ENCODE data around the gene CCDC107. TPM values are rescaled to one million over a fixed set of nuclear protein-coding genes. Genes with fewer than 3 reads are reported as not detected.

The CCDC107 gene
- total RNA-seq, 2 experiments from 2014 or later = 12.1 to 13.7 TPM

DNA sequence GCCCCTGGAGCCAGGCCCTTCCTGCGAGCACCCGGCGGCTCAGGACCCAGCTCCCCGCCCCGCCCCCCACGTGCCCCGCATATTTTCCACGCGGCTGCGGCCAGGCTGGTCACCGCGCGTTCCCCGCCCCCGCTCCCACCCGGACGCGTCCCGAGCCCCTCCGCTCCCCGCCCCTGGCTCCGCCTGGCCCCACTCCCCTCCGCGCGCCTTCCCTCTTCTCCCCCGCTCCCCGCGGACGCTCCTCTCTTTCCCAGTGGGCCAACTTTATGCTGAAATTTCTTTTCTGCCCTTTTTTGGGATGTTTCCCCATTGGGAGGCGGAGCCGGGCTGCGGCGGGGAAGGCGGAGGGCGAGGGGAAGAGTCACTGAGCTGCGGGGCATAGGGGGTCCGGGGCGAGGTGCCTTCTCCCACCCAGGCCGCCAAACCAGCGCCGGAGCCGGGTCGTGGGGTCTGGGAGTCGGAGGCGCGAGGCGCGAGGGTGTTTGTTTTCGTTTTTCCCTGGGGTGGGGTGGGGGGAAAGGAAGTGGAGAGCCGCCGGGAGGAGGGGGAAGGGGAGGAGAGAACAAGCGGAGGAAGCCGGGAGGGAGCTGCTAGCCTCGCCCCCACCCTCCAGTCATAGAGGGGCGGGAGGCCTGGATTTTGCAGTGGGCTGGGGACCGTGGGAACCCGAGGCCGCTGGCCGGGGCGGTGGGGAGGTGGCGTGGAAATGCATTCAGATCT lies 32.7 kb downstream of the CCDC107 start:
- DNase-seq = peak; percentile 47
- H3K27me3 Mint-ChIP-seq = no peaks in the 10 kb centered on the region
- H3K36me3 Mint-ChIP-seq (ENCODE audit: low read depth) = no peaks in the 10 kb centered on the region
- H3K4me3 Mint-ChIP-seq = peak overlapping the region; percentile 72
- no peak for TF ChIP-seq CTCF (IDR thresholded peaks at IDR 0.05)
- H3K9me3 Mint-ChIP-seq = no peaks in the 10 kb centered on the region
- peak overlapping the region; percentile 42 for H3K27ac Mint-ChIP-seq
- H3K4me1 Mint-ChIP-seq (ENCODE audit: low read depth) = peaks cover 18% of the 10 kb centered on the region
- intact Hi-C loops (cut with micrococcal nuclease) = no loop called here
- peak; percentile 22 for ATAC-seq
- CTCF ChIA-PET = interaction anchor here (1.0 to 12.7 kb wide), 9 partner anchors 8 to 87 kb away, joined by 3 to 313 read pairs (median 4); partner anchors contain the start of genes ARHGEF39, CA9, CCDC107 and CREB3
- POLR2A ChIA-PET = interaction anchor here (0.8 to 3.0 kb wide), 8 partner anchors 13 to 71 kb away, joined by 3 to 12 read pairs (median 4); partner anchors contain the start of genes ARHGEF39, CCDC107, RMRP and TLN1

DNA sequence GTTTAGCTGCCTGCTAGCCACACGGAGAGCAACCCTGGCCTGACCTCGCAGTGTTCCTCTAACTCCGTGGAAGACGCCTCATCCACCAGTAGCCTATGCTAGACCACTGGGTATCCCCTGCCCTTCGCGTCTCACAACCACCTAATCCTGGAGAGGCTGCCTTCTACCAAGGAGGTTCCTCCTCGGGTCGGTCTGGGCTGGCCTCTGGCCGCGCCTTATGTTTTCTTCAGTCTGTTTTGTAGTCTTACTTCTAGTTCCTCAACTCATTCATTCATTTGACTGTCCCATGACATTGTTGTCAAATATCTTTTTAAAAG lies 33.2 kb downstream of the CCDC107 start:
- Mint-ChIP-seq H3K27me3 (no peaks in the 10 kb centered on the region), H3K4me1 (ENCODE audit: low read depth) (peaks cover 18% of the 10 kb centered on the region), H3K4me3 (peak overlapping the region; percentile 72), H3K27ac (peak overlapping the region; percentile 42), H3K9me3 (no peaks in the 10 kb centered on the region), H3K36me3 (ENCODE audit: low read depth) (no peaks in the 10 kb centered on the region)
- ATAC-seq = no peak
- no peak for DNase-seq
- ChIA-PET POLR2A (interaction anchor here (0.8 to 3.0 kb wide), 11 partner anchors 14 to 74 kb away, joined by 3 to 12 read pairs (median 4); partner anchors contain the start of genes ARHGEF39, CCDC107, RMRP and TLN1), CTCF (interaction anchor here (0.9 to 12.7 kb wide), 10 partner anchors 8 to 88 kb away, joined by 3 to 313 read pairs (median 4); partner anchors contain the start of genes ARHGEF39, CA9, CCDC107 and CREB3)
- intact Hi-C loops (cut with micrococcal nuclease) = no loop called here
- TF ChIP-seq CTCF (IDR thresholded peaks at IDR 0.05) = no peak

GRCh38 chr9:35691757-35692301 lies 33.7 kb downstream of the CCDC107 start:
- DNase-seq = no peak
- intact Hi-C loops (cut with micrococcal nuclease) = no loop called here

DNA sequence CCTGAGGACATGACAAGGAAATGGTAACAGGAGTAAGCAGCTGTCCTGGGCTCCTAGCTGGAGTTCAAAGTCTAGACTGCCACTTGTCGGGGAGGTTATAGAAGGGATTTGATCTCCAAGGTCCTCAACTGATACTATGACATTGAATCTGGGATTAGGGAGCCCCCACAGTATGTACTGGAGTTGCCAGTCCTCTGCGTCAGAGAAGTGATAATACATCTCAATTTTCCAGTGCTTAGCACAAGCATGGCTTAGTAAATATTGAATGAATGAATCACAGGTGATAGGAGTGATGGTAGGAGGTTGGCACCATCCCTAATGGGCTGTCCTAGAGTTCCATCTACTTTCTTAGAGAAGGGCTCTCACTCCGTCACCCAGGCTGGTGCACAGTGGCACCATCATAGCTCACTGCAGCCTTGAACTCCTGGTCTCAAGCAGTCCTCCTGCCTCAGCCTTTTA lies 37.9 kb downstream of the CCDC107 start:
- no peak for ATAC-seq
- peaks cover 17% of the 10 kb centered on the region for H3K36me3 Mint-ChIP-seq (ENCODE audit: low read depth)
- H3K4me3 Mint-ChIP-seq = no peak overlapping the region
- intact Hi-C loops (cut with micrococcal nuclease) = no loop called here
- no peak for DNase-seq
- TF ChIP-seq CTCF (IDR thresholded peaks at IDR 0.05) = no peak
- H3K27me3 Mint-ChIP-seq = no peaks in the 10 kb centered on the region
- H3K9me3 Mint-ChIP-seq = no peaks in the 10 kb centered on the region
- CTCF ChIA-PET = interaction anchor here (0.6 to 12.7 kb wide), 33 partner anchors 12 to 304 kb away, joined by 3 to 313 read pairs (median 4); partner anchors contain the start of genes ARHGEF39, CA9, CCDC107 and CREB3
- POLR2A ChIA-PET = interaction anchor here (1.0 to 1.7 kb wide), 7 partner anchors 13 to 38 kb away, joined by 4 to 6 read pairs (median 4); partner anchors contain the start of genes ARHGEF39, CCDC107 and RMRP
- H3K27ac Mint-ChIP-seq = no peak overlapping the region
- no peaks in the 10 kb centered on the region for H3K4me1 Mint-ChIP-seq (ENCODE audit: low read depth)

More at GRCh38 chr9:35691757-35692301, 33.7 kb downstream of the CCDC107 start:
- Mint-ChIP-seq H3K4me1 (ENCODE audit: low read depth) (peaks cover 18% of the 10 kb centered on the region), H3K9me3 (no peaks in the 10 kb centered on the region), H3K36me3 (ENCODE audit: low read depth) (peaks cover 4% of the 10 kb centered on the region), H3K27ac (no peak overlapping the region), H3K4me3 (peak overlapping the region; percentile 72), H3K27me3 (no peaks in the 10 kb centered on the region)
- no peak for TF ChIP-seq CTCF (IDR thresholded peaks at IDR 0.05)
- ChIA-PET POLR2A (interaction anchor here (0.8 to 3.0 kb wide), 12 partner anchors 8 to 75 kb away, joined by 3 to 12 read pairs (median 4); partner anchors contain the start of genes ARHGEF39, CCDC107, RMRP and TLN1), CTCF (interaction anchor here (0.9 to 12.7 kb wide), 8 partner anchors 13 to 80 kb away, joined by 3 to 313 read pairs (median 4); partner anchors contain the start of genes ARHGEF39, CA9, CCDC107 and CREB3)
- ATAC-seq = no peak

Measured in activated CD8-positive, alpha-beta T cell treated with anti-CD3 and anti-CD28 coated beads for 36 hours (primary cell).